ENCODE measurements around the gene PDE3B.
"Not testable (repeated sequence)": the region's sequence is repeated elsewhere in the genome, so short reads cannot be mapped to it uniquely, and the experiment has no call there.

The PDE3B gene

GRCh38 chr11:14750911-14751310, 107.3 kb downstream of the PDE3B start:
- DNase-seq, result no peak

- no peak for DNase-seq
Observed at GRCh38 chr11:14751975-14752407, 108.4 kb downstream of the PDE3B start.

- DNase-seq, result no peak
Observed at GRCh38 chr11:14755140-14755539, 111.5 kb downstream of the PDE3B start.

- no peak for DNase-seq
Observed at GRCh38 chr11:14756349-14756748, 112.7 kb downstream of the PDE3B start.

- DNase-seq, result not testable (repeated sequence)
Observed at GRCh38 chr11:14759300-14760012, 115.9 kb downstream of the PDE3B start.

DNA sequence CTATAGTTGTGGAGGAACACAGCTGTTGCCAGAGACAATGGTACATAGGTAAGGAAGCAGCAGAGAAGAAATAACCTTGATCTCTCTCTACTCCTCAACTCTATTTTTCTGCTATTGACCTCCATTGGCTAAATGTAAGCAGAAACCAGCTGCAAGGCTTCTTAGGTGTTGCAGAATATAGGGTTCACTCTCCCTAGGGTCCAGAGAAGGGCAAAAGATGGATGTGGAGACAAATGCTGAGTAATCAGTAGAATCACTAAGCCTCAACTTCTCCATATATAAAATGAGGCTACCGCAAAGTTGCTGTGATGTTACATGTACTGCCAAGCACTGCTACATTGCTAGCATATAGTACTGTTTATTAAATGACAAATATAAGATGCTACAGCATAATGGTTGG, 120.6 kb downstream of the PDE3B start:
- no peak for DNase-seq

- no peak for DNase-seq
Observed at GRCh38 chr11:14764579-14765527, 121.2 kb downstream of the PDE3B start.

GRCh38 chr11:14766585-14766984, 123.0 kb downstream of the PDE3B start:
- no peak for DNase-seq

- no peak for DNase-seq
Observed at GRCh38 chr11:14768526-14769188, 125.1 kb downstream of the PDE3B start.

DNA sequence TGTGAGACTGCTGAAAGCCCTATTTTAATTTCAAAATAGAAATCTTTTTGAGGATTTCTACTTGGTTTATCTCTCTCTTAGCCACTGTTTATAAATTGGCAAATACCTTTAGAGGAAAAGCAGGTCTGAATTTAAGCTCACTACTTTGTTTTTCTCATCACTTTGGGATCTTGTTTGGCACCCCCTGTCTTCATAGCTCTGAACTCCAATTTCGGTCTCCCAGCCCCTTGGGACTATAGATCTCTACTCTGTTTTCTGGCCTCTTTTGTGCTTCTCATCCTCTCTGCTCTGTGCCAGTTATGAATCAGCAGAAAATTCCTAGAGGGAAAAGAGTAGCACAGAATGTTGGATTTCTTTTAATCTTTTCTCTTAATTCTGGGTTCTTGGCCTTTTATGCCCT, 130.2 kb downstream of the PDE3B start:
- DNase-seq, result no peak

- DNase-seq, result no peak
Observed at GRCh38 chr11:14774721-14775120, 131.1 kb downstream of the PDE3B start.

DNA sequence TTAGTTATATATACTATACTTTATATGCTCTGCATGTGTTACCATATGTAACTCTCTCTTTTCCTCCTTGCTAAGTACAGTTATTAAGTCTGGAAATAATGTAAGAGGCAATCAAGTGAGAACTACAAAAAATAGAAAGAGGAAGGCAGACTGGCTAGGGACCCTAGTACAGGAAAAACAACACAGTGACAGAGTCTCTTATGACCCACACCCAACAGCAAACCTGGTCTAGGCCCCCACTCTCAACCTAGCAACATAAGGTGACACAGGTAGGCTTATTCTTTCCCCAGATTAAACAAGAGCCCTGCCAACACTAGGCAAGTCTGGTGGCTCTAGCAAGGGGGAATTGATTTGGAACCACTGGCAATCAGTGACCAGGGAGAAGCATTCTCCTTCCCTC, 132.3 kb downstream of the PDE3B start:
- no peak for DNase-seq

GRCh38 chr11:14778460-14778859, 134.9 kb downstream of the PDE3B start:
- DNase-seq, result not testable (repeated sequence)

DNA sequence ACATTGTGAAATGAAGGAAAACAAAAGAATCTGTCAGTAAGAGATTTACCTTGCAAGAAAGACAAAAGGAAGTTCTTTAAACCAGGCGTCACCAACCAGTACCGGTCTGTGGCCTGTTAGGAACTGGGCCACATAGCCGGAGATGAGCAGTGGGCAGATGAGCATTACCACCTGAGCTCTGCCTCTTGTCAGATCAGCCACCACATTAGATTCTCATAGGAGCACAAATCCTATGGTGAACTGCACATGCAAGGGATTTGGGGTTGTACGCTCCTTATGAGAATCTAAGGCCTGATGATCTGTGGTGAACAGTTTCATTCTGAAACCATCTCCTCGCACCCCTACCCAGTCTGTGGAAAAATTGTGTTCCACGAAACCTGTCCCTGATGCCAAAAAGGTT, 140.2 kb downstream of the PDE3B start:
- no peak for DNase-seq

DNA sequence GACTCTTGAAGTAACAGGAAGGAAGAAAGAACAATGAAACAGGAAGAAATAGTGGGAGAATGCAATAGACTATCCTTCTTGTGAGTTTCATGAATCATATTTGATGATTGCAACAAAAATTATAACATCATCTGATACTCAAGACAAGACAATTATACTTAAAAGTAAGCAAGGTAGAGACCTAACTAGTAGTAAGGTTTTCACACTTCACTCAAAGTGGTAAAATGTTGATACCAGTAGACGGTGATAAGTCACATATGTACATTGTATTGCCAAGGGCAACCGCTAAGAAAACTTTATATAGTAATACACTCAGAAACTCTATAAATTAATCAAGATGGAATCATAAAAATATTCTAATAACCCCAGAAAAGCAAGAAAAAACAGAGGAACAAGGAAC, 140.6 kb downstream of the PDE3B start:
- no peak for DNase-seq

GRCh38 chr11:14789879-14790484, 146.4 kb downstream of the PDE3B start:
- no peak for DNase-seq

DNA sequence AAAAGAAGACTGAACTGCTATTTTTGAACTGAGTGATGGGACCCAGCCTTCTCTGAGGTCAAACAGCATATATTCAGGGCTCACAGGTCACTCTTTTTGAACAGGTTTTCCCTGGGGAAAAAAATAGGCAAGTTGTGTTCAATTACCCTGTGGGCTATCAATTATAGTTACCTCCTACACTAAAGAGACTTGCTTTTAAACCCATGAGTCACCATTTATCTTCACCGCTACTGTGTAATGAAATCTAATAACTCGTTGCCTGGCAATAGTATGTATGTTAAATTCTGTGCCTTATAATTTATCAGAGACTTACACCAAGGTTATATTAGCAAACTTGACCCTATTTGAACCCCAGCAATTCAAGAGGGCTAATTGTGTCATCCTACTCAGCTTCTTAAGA, 149.9 kb downstream of the PDE3B start:
- DNase-seq, result no peak

DNA sequence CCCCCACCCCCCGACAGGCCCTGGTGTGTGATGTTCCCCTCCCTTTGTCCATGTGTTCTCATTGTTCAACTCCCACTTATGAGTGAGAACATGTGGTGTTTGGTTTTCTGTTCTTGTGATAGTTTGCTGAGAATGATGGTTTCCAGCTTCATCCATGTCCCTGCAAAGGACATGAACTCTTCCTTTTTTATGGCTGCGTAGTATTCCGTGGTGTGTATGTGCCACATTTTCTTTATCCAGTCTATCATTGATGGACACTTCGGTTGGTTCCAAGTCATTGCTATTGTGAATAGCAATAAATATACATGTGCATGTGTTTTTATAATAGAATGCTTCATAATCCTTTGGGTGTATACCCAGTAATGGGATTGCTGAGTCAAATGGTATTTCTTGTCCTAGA, 152.4 kb downstream of the PDE3B start:
- DNase-seq, result not testable (repeated sequence)

GRCh38 chr11:14803846-14804245, 160.2 kb downstream of the PDE3B start:
- no peak for DNase-seq

DNA sequence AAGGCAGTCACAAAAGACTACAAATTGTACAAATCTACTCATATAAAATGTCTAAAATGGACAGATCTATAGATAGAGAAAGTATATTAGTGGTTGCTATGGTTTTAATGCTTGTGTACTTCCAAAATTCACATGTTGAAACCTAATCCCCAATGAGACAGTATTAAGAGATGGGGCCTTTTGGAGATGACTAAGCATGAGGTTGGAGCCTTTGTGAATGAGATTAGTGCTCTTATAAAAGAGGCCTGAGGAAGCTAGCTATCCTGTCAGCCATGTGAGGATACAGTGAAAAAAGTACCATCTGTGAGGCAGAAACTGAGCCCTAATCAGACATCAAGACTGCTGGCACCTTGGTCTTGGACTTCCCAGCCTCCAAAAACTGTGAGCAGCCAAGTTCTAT, 165.9 kb downstream of the PDE3B start:
- DNase-seq, result no peak

- DNase-seq, result no peak
Observed at GRCh38 chr11:14812757-14813156, 169.2 kb downstream of the PDE3B start.

DNA sequence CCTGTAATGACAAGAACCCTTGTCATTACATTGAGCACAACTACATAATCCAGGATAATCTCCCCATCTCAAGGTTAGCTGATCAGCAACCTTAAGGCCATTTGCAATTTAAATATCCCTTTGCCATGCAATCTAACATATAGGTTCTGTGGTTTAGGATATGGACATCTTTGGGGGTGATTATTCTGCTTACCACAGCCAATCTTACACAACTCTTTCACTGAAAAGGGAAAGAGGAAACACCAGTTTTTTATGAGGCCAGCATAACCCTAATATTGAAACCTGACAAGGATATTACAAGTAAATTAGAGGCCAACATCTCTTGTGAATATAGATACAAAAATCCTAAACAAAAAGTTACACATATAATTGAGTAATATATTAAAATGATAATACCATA, 169.9 kb downstream of the PDE3B start:
- no peak for DNase-seq

GRCh38 chr11:14818779-14819178, 175.2 kb downstream of the PDE3B start:
- DNase-seq, result no peak
